A549 (cell line): ENCODE results near the gene DISP2. TPM values are rescaled to one million over a fixed set of nuclear protein-coding genes. Genes with fewer than 3 reads are reported as not detected.

Experiments used
- ATAC-seq, 2 experiments: fragments of 200-7000 bp in 1 of 2; fragments of >200 bp in 1 of 2; cut with Nextera tagmentation in 1 of 2; cut with Tn5 transposase in 1 of 2; 3 replicates each; pipeline versions ENCODE4 v1.8.0 to v1.9.1; 2018 to 2020; ENCODE audit warnings: mild to moderate bottlenecking in 1 of 2, moderate library complexity in 1 of 2
- CTCF ChIA-PET: fragments of 300-600 bp; sonication (Branson Sonifier 250); formaldehyde crosslinking; extraction: SDS; loops from one replicate; lab custom pipeline; 2021; ENCODE audit warnings: antibody characterized with exemption, inconsistent platforms; lab: Yijun Ruan, JAX
- POLR2A ChIA-PET: fragments of 350-600 bp; formaldehyde crosslinking; extraction: SDS; loops from one replicate; lab custom pipeline; 2021; ENCODE audit warnings: antibody characterized with exemption, inconsistent platforms; lab: Yijun Ruan, JAX
- DNase-seq, 2 experiments: peaks; one replicate each; pipeline versions ENCODE4 v3.0.0 to v3.0.0-alpha.2; 2011 to 2016; ENCODE audit warnings: low read depth in 1 of 2, low spot score in 1 of 2
- FAIRE-seq: peaks from 2 replicates; lab custom pipeline; 2011; peaks lifted over from hg19 to GRCh38; lab: Jason Lieb, UNC
- H3K27ac ChIP-seq, 2 experiments: fragments of >200 bp; sonication (Bioruptor Twin); formaldehyde crosslinking; 3 replicates each; pipeline ENCODE4 v1.5.1; 2016 to 2017
- H3K4me1 ChIP-seq: fragments of >200 bp; sonication (Bioruptor Twin); formaldehyde crosslinking; 3 replicates; pipeline ENCODE4 v1.6.1; 2016
- H3K4me2 ChIP-seq: fragments of >200 bp; sonication (Bioruptor Twin); formaldehyde crosslinking; 3 replicates; pipeline ENCODE4 v1.6.1; 2016
- H3K4me3 ChIP-seq: fragments of >200 bp; sonication (Bioruptor Twin); formaldehyde crosslinking; 3 replicates; pipeline ENCODE4 v1.5.1; 2016
- H3K9me3 ChIP-seq: fragments of >200 bp; sonication (Bioruptor Twin); formaldehyde crosslinking; 3 replicates; pipeline ENCODE4 v1.6.1; 2016
- BHLHE40 ChIP-seq: IDR thresholded peaks from 2 replicates; pipeline ENCODE4 v1.6.1; 2012; ENCODE audit warnings: low read depth, low read length, inconsistent platforms
- CBX2 ChIP-seq: fragments of 200-600 bp; sonication (generic); IDR thresholded peaks from 2 replicates; pipeline ENCODE4 v1.6.1; 2016; ENCODE audit warnings: low read depth, mild to moderate bottlenecking, borderline replicate concordance
- EHMT2 ChIP-seq: fragments of 200-600 bp; sonication (generic); IDR thresholded peaks from 2 replicates; pipeline ENCODE4 v1.6.1; 2016; ENCODE audit warnings: antibody characterized with exemption, low read depth, mild to moderate bottlenecking, moderate library complexity
- EP300 ChIP-seq, 2 experiments: fragments of >200 bp; sonication (Bioruptor Twin); formaldehyde crosslinking; IDR thresholded peaks; 2 replicates in 1 of 2; 3 replicates in 1 of 2; pipeline ENCODE4 v1.6.1; 2016 to 2017
- GATA3 ChIP-seq: IDR thresholded peaks from 2 replicates; pipeline ENCODE4 v1.6.1; 2012; ENCODE audit warnings: borderline replicate concordance
- HDAC2 ChIP-seq: fragments of 200-600 bp; sonication (generic); IDR thresholded peaks from 2 replicates; pipeline ENCODE4 v1.6.1; 2016
- HOXA7 ChIP-seq: fragments of 250-450 bp; sonication (Bioruptor Pico); IDR thresholded peaks from 2 replicates; pipeline ENCODE4 v1.5.0; 2020; ENCODE audit warnings: mild to moderate bottlenecking, moderate library complexity
- HOXB5 ChIP-seq: fragments of 250-450 bp; sonication (Bioruptor Pico); IDR thresholded peaks from 2 replicates; pipeline ENCODE4 v1.5.0; 2020; ENCODE audit warnings: mild to moderate bottlenecking, moderate library complexity
- MAFK ChIP-seq: fragments of 450-650 bp; IDR thresholded peaks from 2 replicates; pipeline ENCODE4 v1.6.1; 2014; ENCODE audit not compliant: partially characterized antibody
- MAZ ChIP-seq: fragments of 150-350 bp; IDR thresholded peaks from 2 replicates; pipeline ENCODE4 v1.6.1; 2014; ENCODE audit warnings: antibody characterized with exemption, low read depth, low read length, borderline replicate concordance
- NFE2L2 ChIP-seq: fragments of 150-350 bp; conservative IDR thresholded peaks from 2 replicates; pipeline ENCODE4 v1.6.1; 2014; ENCODE audit warnings: low read length
- NPAS2 ChIP-seq: fragments of 250-450 bp; sonication (Bioruptor Pico); IDR thresholded peaks from 2 replicates; pipeline ENCODE4 v1.8.0; 2022; ENCODE audit warnings: mild to moderate bottlenecking, moderate library complexity, borderline replicate concordance
- NR3C1 ChIP-seq: fragments of >200 bp; sonication (Bioruptor Twin); formaldehyde crosslinking; IDR thresholded peaks from 3 replicates; pipeline ENCODE4 v1.6.1; 2017
- RAD21 ChIP-seq, 2 experiments: fragments of >200 bp in 1 of 2; sonication (Bioruptor Twin) in 1 of 2; formaldehyde crosslinking in 1 of 2; IDR thresholded peaks in 1 of 2; conservative IDR thresholded peaks in 1 of 2; 2 replicates in 1 of 2; 3 replicates in 1 of 2; pipeline ENCODE4 v1.6.1; 2012 to 2018; ENCODE audit warnings: inconsistent platforms in 1 of 2
- RARB ChIP-seq: fragments of 250-450 bp; sonication (Bioruptor Pico); IDR thresholded peaks from 2 replicates; pipeline ENCODE4 v1.8.0; 2021; ENCODE audit warnings: mild to moderate bottlenecking, moderate library complexity
- RNF2 ChIP-seq: fragments of 200-600 bp; sonication (generic); IDR thresholded peaks from 2 replicates; pipeline ENCODE4 v1.6.1; 2016; ENCODE audit warnings: low read depth, mild to moderate bottlenecking, antibody characterized with exemption, moderate library complexity, borderline replicate concordance
- SMC3 ChIP-seq: fragments of >200 bp; sonication (Bioruptor Twin); formaldehyde crosslinking; IDR thresholded peaks from 3 replicates; pipeline ENCODE4 v1.6.1; 2018; ENCODE audit warnings: inconsistent platforms
- SREBF2 ChIP-seq: fragments of 450-650 bp; IDR thresholded peaks from 2 replicates; pipeline ENCODE4 v1.6.1; 2014; ENCODE audit warnings: mild to moderate bottlenecking, moderate library complexity
- TP53 ChIP-seq: fragments of 250-450 bp; sonication (Bioruptor Pico); IDR thresholded peaks from 2 replicates; pipeline ENCODE4 v1.5.0; 2021; ENCODE audit warnings: mild to moderate bottlenecking, moderate library complexity
- ZNF302 ChIP-seq: fragments of 250-450 bp; sonication (Bioruptor Pico); IDR thresholded peaks from 2 replicates; pipeline ENCODE4 v1.9.0; 2021; ENCODE audit warnings: inconsistent platforms, mild to moderate bottlenecking, moderate library complexity
- WGBS: methylation state at CpG from one replicate; pipeline ENCODE4 v1.1.6; 2017; ENCODE audit errors: missing lambda C conversion rate; 5-methylcytosine and 5-hydroxymethylcytosine counted together
- polyA plus RNA-seq, 4 experiments: library from polyadenylated mRNA; depleted of rRNA in 3 of 4; stranded (reverse); fragments of >200 nt; fragmentation: RNase III in 1 of 4; extraction: RNeasy Plus Mini Kit Qiagen cat#74134 plus additional on column Dnase treatment in 1 of 4; gene quantifications; 2 replicates in 3 of 4; 3 replicates in 1 of 4; pipeline ENCODE4 v1.2.3, GENCODE V29; 2011 to 2017
- TF ChIP-seq, protein P1 (sequence below): fragments of >200 bp; sonication (Bioruptor Twin); formaldehyde crosslinking; IDR thresholded peaks from 2 replicates; pipeline ENCODE4 v1.6.1; 2016
- TF ChIP-seq, protein P2 (sequence below): fragments of >200 bp; sonication (Bioruptor Twin); formaldehyde crosslinking; IDR thresholded peaks from 3 replicates; pipeline ENCODE4 v1.5.1; 2016
- TF ChIP-seq, protein P3 (sequence below): fragments of 250-450 bp; sonication (Bioruptor Pico); IDR thresholded peaks from 2 replicates; pipeline ENCODE4 v1.5.0; 2021; ENCODE audit warnings: mild to moderate bottlenecking, moderate library complexity, borderline replicate concordance
- TF ChIP-seq, protein P4 (sequence below): IDR thresholded peaks from 2 replicates; pipeline ENCODE4 v1.6.1; 2012

The DISP2 gene
- polyA plus RNA-seq, 2 of the 4 experiments (the other 2 are of a cell fraction): 0.26 to 0.56 TPM

DNA sequence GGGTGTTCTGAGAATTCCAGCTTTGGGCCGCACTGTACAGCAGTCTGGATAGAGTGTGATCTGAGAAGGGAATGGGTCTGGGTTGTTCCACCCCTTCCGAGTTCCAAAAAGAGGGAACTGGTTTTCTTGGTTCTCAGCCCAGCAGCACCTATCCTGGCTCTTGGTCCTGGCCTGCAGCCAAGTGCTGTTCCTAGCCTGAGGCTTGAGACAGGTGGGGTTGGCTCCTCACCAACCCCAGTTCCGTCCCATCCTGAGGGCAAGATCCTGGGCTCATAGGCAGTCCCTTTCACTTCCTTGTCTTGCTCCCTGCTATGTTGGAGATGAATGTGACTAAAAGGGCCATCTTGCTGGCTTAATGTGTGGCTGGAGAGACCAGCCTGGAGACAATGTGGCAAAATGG, 62.8 kb downstream of the DISP2 start:
- no peak for DNase-seq
- WGBS: 71% methylated on average over 3 of the region's 3 CpGs

DNA sequence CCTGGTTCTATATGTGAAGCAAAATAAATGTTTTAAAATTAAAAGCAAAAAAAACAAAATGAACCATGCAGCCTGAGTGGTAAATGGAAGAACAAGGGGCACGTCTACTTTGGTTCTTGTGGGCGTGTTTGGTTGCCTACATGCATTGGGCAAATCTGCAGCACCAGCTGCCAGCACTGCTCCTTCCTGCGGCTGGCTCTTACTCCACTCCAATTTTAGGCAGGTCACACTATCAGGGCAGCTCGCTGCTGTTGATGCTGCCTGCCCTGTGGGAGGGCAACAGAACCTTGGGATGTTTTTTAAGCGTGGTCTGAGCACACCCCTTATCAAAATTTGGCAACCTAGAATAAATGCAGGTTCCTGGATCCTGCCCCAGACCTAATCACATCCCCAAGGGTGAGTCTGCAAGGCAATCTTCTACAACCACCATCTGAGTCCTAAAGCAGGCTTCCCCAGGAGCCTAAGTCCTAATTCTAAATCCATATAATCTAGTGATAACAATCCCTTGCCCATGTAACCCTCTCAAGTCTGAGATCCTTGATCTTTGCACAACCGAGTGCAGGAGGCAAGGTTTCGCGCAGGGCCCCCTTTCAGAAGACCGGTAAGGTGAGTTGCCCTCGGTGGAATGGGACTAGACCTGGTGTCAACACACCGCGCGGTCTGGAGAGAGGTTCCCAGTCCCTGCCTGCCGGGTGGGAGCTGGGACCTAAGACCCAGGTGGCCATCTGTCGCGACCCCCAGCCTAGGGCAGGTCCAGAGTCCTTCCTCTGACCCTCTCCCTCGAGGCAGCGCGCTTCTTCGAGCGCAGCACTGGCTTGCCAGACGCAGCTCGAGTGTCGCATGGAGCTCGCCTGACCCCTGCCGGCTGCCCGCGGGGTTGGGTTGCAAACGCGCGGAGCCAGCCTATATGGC, 63.5 kb downstream of the DISP2 start:
- Histone ChIP-seq H3K27ac (no peak overlapping the region), H3K9me3 (no peaks in the 10 kb centered on the region), H3K4me3 (no peak overlapping the region), H3K4me1 (peaks cover 4% of the 10 kb centered on the region; the same call in 2 of the 3 replicates), H3K4me2 (peak overlapping the region; percentile 47; the same call in 2 of the 3 replicates)
- ChIA-PET POLR2A (no interaction called here), CTCF (interaction anchor here (0.7 to 8.4 kb wide), 44 partner anchors 9 to 839 kb away, joined by 3 to 59 read pairs (median 4); partner anchors contain the start of genes ANKRD63, BAHD1, CCDC9B and INAFM2)
- ATAC-seq (peak; percentile 97), DNase-seq (peak; percentile 55 to 63), FAIRE-seq (no peak)
- 37% methylated on average over 24 of the region's 31 CpGs for WGBS
- TF ChIP-seq NPAS2 (CRISPR knock-in tag): no peak
- TF ChIP-seq, protein P1, sequence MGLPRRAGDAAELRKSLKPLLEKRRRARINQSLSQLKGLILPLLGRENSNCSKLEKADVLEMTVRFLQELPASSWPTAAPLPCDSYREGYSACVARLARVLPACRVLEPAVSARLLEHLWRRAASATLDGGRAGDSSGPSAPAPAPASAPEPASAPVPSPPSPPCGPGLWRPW: no peak
- TF ChIP-seq, protein P2, sequence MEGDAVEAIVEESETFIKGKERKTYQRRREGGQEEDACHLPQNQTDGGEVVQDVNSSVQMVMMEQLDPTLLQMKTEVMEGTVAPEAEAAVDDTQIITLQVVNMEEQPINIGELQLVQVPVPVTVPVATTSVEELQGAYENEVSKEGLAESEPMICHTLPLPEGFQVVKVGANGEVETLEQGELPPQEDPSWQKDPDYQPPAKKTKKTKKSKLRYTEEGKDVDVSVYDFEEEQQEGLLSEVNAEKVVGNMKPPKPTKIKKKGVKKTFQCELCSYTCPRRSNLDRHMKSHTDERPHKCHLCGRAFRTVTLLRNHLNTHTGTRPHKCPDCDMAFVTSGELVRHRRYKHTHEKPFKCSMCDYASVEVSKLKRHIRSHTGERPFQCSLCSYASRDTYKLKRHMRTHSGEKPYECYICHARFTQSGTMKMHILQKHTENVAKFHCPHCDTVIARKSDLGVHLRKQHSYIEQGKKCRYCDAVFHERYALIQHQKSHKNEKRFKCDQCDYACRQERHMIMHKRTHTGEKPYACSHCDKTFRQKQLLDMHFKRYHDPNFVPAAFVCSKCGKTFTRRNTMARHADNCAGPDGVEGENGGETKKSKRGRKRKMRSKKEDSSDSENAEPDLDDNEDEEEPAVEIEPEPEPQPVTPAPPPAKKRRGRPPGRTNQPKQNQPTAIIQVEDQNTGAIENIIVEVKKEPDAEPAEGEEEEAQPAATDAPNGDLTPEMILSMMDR: peak; percentile 68
- TF ChIP-seq BHLHE40: no peak
- TF ChIP-seq RAD21 (conservative IDR thresholded peaks at IDR 0.05 in 1 of 2, IDR thresholded peaks at IDR 0.05 in 1 of 2): peak; percentile 81 to 85
- TF ChIP-seq RNF2: no peak
- TF ChIP-seq ZNF302 (CRISPR knock-in tag): no peak
- TF ChIP-seq SMC3: peak; percentile 73

More for the DNA sequence above, 62.8 kb downstream of the DISP2 start:
- Histone ChIP-seq H3K4me3 (no peak overlapping the region), H3K27ac (no peak overlapping the region), H3K4me2 (no peak overlapping the region), H3K4me1 (peaks cover 4% of the 10 kb centered on the region; the same call in 2 of the 3 replicates), H3K9me3 (no peaks in the 10 kb centered on the region)
- no peak for FAIRE-seq
- POLR2A ChIA-PET: no interaction called here
- peak in 1 of 2 experiments; percentile 10; a peak in 1 of 6 replicates for ATAC-seq
- TF ChIP-seq NFE2L2 (no peak), EHMT2 (no peak), GATA3 (no peak), HOXA7 (CRISPR knock-in tag) (no peak), HDAC2 (no peak), HOXB5 (no peak), CBX2 (no peak), MAFK (no peak), RARB (CRISPR knock-in tag) (no peak), NPAS2 (CRISPR knock-in tag) (no peak), TP53 (CRISPR knock-in tag) (no peak), NR3C1 (no peak), MAZ (no peak), SREBF2 (no peak), EP300 (IDR thresholded peaks at IDR 0.05) (no peak)
- TF ChIP-seq, protein P3, sequence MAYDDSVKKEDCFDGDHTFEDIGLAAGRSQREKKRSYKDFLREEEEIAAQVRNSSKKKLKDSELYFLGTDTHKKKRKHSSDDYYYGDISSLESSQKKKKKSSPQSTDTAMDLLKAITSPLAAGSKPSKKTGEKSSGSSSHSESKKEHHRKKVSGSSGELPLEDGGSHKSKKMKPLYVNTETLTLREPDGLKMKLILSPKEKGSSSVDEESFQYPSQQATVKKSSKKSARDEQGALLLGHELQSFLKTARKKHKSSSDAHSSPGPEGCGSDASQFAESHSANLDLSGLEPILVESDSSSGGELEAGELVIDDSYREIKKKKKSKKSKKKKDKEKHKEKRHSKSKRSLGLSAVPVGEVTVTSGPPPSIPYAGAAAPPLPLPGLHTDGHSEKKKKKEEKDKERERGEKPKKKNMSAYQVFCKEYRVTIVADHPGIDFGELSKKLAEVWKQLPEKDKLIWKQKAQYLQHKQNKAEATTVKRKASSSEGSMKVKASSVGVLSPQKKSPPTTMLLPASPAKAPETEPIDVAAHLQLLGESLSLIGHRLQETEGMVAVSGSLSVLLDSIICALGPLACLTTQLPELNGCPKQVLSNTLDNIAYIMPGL (CRISPR knock-in tag): no peak
- TF ChIP-seq, protein P4, sequence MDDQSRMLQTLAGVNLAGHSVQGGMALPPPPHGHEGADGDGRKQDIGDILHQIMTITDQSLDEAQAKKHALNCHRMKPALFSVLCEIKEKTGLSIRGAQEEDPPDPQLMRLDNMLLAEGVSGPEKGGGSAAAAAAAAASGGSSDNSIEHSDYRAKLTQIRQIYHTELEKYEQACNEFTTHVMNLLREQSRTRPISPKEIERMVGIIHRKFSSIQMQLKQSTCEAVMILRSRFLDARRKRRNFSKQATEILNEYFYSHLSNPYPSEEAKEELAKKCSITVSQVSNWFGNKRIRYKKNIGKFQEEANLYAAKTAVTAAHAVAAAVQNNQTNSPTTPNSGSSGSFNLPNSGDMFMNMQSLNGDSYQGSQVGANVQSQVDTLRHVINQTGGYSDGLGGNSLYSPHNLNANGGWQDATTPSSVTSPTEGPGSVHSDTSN: no peak
- CTCF ChIA-PET: interaction anchor here (0.7 to 8.4 kb wide), 21 partner anchors 8 to 147 kb away, joined by 3 to 59 read pairs (median 8); partner anchors contain the start of genes ANKRD63, BAHD1, INAFM2 and IVD
